HepG2 (cell line): Measurements from ENCODE around the gene EZH1. TPM values are rescaled to one million over a fixed set of nuclear protein-coding genes. Genes with fewer than 3 reads are reported as not detected.

Source experiments
- AKNA ChIP-seq: sonication (generic); formaldehyde crosslinking; IDR thresholded peaks from 2 replicates; pipeline ENCODE4 v1.4.0; 2020; ENCODE audit warnings: missing genetic modification reagents, borderline replicate concordance
- CAMTA2 ChIP-seq: sonication (generic); formaldehyde crosslinking; IDR thresholded peaks from 2 replicates; pipeline ENCODE4 v1.4.0; 2020; ENCODE audit warnings: mild to moderate bottlenecking, missing genetic modification reagents, borderline replicate concordance
- ELF3 ChIP-seq: IDR thresholded peaks from 2 replicates; pipeline ENCODE4 v1.6.1; 2016; ENCODE audit warnings: missing genetic modification reagents, missing compliant biosample characterization
- MAX ChIP-seq: IDR thresholded peaks from 2 replicates; pipeline ENCODE4 v1.6.1; 2012; ENCODE audit warnings: inconsistent platforms
- MZF1 ChIP-seq: sonication (generic); formaldehyde crosslinking; IDR thresholded peaks from 2 replicates; pipeline ENCODE4 v1.8.1; 2023; ENCODE audit warnings: mild to moderate bottlenecking, missing genetic modification reagents, borderline replicate concordance
- SCMH1 ChIP-seq: sonication (generic); formaldehyde crosslinking; IDR thresholded peaks from 2 replicates; pipeline ENCODE4 v1.9.0; 2021; ENCODE audit warnings: missing genetic modification reagents, mild to moderate bottlenecking, borderline replicate concordance
- SOX13 ChIP-seq, 3 experiments: fragments of 450-650 bp in 1 of 3; sonication (generic) in 1 of 3; formaldehyde crosslinking in 1 of 3; IDR thresholded peaks in 2 of 3; conservative IDR thresholded peaks in 1 of 3; 2 replicates each; pipeline versions ENCODE4 v1.5.0 to v1.6.1; 2016 to 2020; ENCODE audit warnings: antibody characterized with exemption in 1 of 3, mild to moderate bottlenecking in 1 of 3, missing compliant biosample characterization in 1 of 3, missing genetic modification reagents in 1 of 3, moderate library complexity in 1 of 3
- TP53 ChIP-seq: sonication (generic); formaldehyde crosslinking; conservative IDR thresholded peaks from 2 replicates; pipeline ENCODE4 v1.4.0; 2020; ENCODE audit warnings: missing genetic modification reagents
- ZKSCAN5 ChIP-seq: sonication (generic); formaldehyde crosslinking; IDR thresholded peaks from 2 replicates; pipeline ENCODE4 v1.5.1; 2020; ENCODE audit warnings: mild to moderate bottlenecking, missing genetic modification reagents
- ZNF142 ChIP-seq: sonication (generic); formaldehyde crosslinking; IDR thresholded peaks from 2 replicates; pipeline ENCODE4 v1.4.0; 2020; ENCODE audit warnings: missing genetic modification reagents
- ZNF329 ChIP-seq: sonication (generic); formaldehyde crosslinking; IDR thresholded peaks from 2 replicates; pipeline ENCODE4 v1.9.0; 2021; ENCODE audit warnings: low read depth, mild to moderate bottlenecking, missing genetic modification reagents
- ZNF512 ChIP-seq: sonication (generic); formaldehyde crosslinking; IDR thresholded peaks from 2 replicates; pipeline ENCODE4 v1.4.0; 2020; ENCODE audit warnings: mild to moderate bottlenecking, missing genetic modification reagents
- ZNF850 ChIP-seq: sonication (generic); formaldehyde crosslinking; conservative IDR thresholded peaks from 2 replicates; pipeline ENCODE4 v1.9.0; 2021; ENCODE audit warnings: mild to moderate bottlenecking, missing genetic modification reagents
- polyA plus RNA-seq, 8 experiments: library from polyadenylated mRNA; depleted of rRNA in 3 of 8; stranded (reverse) in 7 of 8; unstranded in 1 of 8; fragments of >200 nt; fragmentation: Illumina TruSeq in 4 of 8; extraction: Trizol in 4 of 8; gene quantifications; 2 replicates each; pipeline versions ENCODE4 v1.2.1 to v1.2.3, GENCODE V29; 2011 to 2016; ENCODE audit warnings: low read depth in 4 of 8, missing spikeins in 1 of 8, mixed read lengths in 1 of 8; ENCODE audit not compliant: insufficient read depth in 1 of 8
- total RNA-seq, 5 experiments: library from RNA; depleted of rRNA; stranded (reverse); fragments of >200 nt; fragmentation: Illumina TruSeq; extraction: Trizol; gene quantifications; 2 replicates each; pipeline ENCODE4 v1.2.3, GENCODE V29; 2016; ENCODE audit warnings: low read depth in 1 of 5
- TF ChIP-seq, protein P1 (sequence below): sonication (generic); formaldehyde crosslinking; IDR thresholded peaks from 2 replicates; pipeline ENCODE4 v1.4.0; 2020; ENCODE audit warnings: mild to moderate bottlenecking, low read depth, missing genetic modification reagents

Gene EZH1
- total and polyA plus RNA-seq, 2 of the 13 experiments (the other 11 are each of a cell fraction or from before 2014, with no cell fraction given), result 11.6 to 24.0 TPM

DNA sequence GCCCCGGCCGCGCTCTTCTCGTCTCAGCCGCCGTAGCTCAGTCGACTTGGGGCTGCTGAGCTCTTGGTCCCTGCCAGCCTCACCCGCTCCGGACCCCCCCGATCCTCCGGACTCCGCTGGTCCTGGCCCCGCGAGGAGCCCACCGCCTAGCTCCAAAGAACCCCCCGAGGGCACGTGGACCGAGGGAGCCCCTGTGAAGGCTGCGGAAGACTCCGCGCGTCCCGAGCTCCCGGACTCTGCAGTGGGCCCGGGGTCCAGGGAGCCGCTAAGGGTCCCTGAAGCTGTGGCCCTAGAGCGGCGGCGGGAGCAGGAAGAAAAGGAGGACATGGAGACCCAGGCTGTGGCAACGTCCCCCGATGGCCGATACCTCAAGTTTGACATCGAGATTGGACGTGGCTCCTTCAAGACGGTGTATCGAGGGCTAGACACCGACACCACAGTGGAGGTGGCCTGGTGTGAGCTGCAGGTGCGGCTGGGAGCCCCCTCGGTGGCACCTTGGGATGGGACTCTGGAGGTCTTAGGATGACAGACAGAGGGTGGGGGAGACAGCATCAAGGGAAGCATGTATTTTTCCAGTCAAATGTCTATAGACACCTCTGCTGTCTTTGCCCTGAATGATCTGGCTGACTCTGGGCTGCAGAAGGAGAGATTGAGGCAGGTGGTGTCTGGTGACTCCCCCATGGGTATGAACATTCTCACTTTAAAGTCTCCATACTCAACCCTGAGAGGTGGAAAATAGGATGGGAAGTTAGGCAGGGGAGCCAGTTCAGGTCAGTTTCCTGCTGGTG, 36.2 kb upstream of the EZH1 start (continued):
- TF ChIP-seq AKNA (CRISPR knock-in tag) (no peak), SOX13 (IDR thresholded peaks at IDR 0.05) (no peak), SOX13 (CRISPR knock-in tag; conservative IDR thresholded peaks at IDR 0.05 in 1 of 2, IDR thresholded peaks at IDR 0.05 in 1 of 2) (no peak), ZNF512 (no peak), ZNF850 (no peak), ELF3 (CRISPR knock-in tag) (no peak), MAX (no peak; the same call in 1 of the 2 replicates), ZNF329 (no peak), MZF1 (peak; percentile 26; the same call in 1 of the 2 replicates), SCMH1 (CRISPR knock-in tag) (no peak), TP53 (CRISPR knock-in tag) (no peak), ZNF142 (CRISPR knock-in tag) (no peak), ZKSCAN5 (CRISPR knock-in tag) (no peak), CAMTA2 (CRISPR knock-in tag) (peak; percentile 89; the same call in 1 of the 2 replicates)
- TF ChIP-seq, protein P1, sequence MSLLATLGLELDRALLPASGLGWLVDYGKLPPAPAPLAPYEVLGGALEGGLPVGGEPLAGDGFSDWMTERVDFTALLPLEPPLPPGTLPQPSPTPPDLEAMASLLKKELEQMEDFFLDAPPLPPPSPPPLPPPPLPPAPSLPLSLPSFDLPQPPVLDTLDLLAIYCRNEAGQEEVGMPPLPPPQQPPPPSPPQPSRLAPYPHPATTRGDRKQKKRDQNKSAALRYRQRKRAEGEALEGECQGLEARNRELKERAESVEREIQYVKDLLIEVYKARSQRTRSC (CRISPR knock-in tag), result no peak
